G401 (cell line): ENCODE data around the gene RTP2. TPM values are rescaled to one million over a fixed set of nuclear protein-coding genes. Genes with fewer than 3 reads are reported as not detected.

ENCODE experiments used
- DNase-seq: peaks from one replicate; pipeline ENCODE4 v3.0.0-alpha.2; 2015; ENCODE audit warnings: low spot score
- in situ Hi-C: cut with HindIII; loops from 2 replicates; pipeline ENCODE4 v1.10.0; 2016; ENCODE audit warnings: low sequenced_read_pairs, mixed read lengths
- total RNA-seq: library from RNA; depleted of rRNA; stranded (reverse); fragments of >200 nt; shearing (Covaris generic); gene quantifications from 2 replicates; pipeline ENCODE4 v1.2.3, GENCODE V29; 2014

RTP2 gene
- total RNA-seq, 1 experiment from 2014 or later: not detected

DNA sequence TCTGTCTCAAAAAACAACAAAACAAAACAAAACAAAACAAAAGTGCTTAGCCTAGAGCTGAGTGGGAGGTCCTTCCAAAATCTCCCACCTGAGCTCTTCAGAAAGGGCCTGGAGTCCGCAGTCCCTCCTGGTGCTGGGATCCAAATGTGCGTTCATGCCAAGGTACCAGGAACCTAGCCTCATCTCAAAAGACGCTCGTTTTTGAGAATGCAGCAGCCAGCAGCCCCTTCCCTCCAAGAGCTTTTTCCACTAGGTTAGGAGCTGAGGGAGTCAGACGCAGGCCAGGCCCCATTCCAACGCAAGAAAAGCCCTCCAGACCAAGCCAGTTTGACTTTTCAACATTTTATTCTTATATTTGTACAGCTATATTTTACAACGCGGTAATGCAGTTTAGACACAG, 18.7 kb upstream of the RTP2 start:
- no peak for DNase-seq
- in situ Hi-C loops: no loop called here

DNA sequence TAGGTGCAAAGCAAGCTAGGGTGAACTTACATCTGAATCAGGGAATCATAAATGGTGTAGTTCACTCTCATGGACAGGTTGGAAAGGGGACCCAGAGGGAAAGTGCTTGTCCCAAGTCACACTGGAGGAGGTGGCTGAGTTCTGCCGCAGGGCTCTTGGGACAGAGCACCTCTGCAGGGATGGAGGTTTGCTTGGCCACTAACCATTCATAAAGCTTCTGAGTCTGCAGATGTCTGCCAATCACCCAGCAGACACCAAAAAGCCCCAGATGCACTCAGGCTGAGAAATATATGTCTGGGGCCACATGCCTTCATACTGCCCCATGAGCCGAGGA, 17.9 kb upstream of the RTP2 start:
- no peak for DNase-seq
- in situ Hi-C loops: no loop called here

DNA sequence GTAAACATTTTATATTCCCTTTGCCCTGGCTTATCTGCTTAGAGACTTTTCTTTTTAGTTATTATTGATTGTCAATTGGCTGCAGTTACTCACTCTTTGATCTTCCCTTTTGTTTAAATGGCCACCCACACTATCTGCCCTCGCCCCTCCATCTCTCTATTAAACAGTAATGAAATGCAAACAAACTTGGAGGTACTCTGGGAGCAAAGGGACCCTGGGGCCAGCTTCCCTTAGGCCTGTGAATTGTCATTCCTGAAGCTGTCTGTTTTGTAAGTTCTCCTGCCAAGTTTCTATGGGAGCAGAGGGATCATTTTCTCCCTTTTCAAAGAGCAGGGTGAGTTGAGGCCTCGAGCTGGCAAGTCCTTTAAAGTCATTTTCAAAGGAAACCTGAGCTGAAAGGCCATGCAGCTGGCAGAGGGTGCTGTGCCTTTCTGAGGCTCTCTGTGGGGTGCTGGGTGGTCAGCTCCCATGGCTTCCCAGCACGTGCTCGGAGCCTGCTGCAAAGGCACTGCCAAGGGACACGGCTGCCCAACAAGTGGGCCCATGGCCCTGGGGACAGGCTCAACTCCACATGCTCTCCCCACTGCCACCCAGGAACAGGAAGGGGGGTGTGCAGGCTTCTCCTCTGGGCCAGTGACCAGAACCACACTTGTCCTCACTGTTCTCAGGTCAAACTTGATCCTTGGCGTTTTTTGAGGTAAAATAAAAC, 17.4 kb upstream of the RTP2 start:
- in situ Hi-C loops: no loop called here
- DNase-seq: peak; percentile 41

DNA sequence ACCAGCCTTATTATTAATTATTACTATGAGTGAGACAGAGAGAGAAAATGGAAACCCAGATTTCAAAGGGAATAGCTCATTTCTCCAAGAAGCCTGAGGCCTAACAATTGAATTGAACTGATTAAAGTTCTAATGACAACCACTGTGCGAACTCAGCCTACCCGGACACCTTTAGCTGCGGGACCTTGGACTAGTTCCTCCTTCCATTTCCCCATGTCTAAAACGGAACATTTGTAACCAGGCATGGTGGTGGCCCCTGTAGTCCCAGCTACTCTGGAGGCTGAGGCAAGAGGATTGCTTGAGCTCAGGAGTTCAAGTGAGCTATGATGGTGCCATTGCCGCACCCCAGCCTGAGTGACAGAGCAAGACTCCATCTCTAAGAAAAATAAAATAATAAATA, 16.4 kb upstream of the RTP2 start:
- in situ Hi-C loops: no loop called here
- no peak for DNase-seq

DNA sequence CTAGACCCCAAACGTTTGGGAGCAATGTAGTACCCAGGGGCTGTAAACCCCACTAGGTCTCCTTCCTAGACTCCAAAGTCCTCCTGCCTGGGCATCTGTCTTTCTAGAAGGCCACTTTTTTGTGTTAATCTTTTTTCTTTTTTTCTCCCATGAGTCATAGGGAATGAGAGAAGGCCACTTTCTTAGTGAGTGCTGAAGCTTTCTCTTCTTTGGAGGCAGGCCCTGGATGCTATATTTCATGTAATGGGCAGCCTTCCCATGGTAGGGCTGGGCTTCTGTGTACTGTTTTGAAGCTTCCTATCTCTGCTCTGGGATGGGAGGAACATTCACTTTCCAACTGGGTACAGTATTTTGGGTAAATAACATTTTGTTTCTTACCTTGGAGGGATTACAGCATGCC, 15.2 kb upstream of the RTP2 start:
- in situ Hi-C loops: no loop called here
- no peak for DNase-seq

DNA sequence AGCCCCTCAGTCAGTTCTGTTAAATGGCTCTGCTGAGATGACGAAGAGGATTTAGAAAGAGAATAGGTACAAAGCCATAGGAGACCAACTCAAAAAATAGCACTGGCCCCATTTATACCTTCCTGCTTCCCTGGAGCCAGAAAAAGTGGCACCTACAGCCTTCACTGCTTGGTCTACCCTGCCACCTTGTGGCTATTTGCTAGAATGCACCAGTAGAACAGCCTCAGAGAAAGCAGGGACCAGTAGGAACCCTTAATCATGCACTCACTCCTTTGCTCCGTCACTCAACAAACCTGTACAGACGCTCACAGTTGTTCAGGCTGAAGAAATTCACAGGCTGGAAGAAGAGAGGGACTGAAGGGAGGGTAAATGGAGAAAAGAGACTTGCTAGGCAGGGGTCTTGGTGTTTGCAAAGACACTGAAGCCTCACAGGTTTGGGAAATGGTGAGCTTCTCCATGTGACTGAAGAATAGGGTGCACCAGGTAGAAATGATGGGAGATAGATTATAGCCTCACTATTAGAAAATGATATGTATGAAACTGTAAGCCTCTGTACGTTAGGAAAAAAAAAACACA, 12.1 kb upstream of the RTP2 start:
- in situ Hi-C loops: no loop called here

DNA sequence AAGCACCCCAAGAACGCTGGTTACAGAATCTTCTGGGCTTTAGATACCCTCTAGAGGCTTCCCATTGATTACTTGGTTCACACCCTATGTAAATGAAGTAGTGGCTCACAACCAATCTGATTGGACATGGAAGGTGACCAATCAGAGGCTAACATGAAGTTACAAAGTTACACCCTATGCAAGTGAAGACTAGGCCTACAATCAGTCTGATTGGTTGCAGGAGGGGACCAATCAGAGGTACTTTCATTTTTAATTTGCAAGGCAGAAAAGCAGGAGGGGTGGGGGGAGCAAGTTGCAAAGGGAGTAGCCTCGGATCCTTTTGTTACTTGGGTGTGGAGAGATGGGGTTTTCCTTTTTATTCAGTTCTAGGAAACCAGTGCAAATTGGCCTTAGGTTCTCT, 11.1 kb upstream of the RTP2 start:
- no peak for DNase-seq
- in situ Hi-C loops: no loop called here

More for the DNA sequence above, 12.1 kb upstream of the RTP2 start:
- DNase-seq: peak; percentile 88

DNA sequence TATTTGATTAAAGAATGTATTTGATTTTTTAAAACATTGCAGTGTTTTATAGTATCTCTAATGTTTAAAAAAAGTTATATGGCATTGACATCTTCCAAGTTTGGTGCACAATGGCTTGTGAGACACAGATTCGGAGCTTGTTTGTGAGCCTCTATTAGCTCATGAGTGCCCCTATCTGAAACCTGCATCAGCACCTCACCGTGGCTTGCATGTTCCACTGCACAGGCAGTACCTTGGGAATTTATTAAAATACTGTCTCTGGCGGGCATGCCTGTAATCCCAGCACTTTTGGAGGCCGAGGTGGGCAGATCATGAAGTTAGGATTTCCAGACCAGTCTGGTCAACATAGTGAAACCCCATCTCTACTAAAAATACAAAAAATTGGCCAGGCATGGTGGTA, 6.8 kb upstream of the RTP2 start:
- DNase-seq: no peak
- in situ Hi-C loops: no loop called here

DNA sequence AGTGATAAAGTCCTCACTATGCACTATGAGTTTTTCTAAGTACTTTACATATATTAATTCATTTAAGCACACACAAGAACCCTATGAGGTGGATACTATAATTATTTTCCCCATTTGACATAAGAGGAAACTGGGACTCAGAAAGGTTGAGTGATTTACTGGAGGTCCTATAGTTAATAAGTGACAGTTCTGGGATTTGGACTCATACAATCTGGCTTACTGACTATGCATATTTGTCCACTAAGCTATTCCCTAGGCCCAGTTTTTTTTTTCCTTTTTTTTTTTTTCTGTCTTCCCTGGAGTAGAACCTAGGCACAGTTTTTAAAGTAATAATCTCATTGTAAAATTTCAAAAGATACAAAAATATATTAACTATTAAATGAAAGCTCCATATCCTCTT, 6.3 kb upstream of the RTP2 start:
- DNase-seq: no peak
- in situ Hi-C loops: no loop called here

DNA sequence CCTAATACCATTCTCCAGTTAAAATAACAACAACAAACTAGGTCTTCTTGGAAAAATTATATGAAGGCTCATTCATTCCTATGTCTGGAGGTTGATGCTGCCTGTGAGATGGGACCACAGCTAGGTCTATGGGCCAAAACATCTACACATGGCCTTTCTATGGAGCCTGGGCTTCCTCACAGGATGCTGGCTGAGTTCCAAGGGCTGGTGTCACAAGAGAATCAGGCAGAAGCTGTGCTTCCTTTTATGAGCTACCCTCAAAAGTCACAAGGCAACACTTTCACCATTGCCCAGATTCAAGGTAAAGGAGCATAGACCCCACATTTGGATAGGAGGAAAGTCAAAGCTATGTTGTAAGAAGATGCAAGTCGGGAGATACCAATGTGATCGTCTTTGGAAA, 4.6 kb upstream of the RTP2 start:
- DNase-seq: no peak
- in situ Hi-C loops: no loop called here

DNA sequence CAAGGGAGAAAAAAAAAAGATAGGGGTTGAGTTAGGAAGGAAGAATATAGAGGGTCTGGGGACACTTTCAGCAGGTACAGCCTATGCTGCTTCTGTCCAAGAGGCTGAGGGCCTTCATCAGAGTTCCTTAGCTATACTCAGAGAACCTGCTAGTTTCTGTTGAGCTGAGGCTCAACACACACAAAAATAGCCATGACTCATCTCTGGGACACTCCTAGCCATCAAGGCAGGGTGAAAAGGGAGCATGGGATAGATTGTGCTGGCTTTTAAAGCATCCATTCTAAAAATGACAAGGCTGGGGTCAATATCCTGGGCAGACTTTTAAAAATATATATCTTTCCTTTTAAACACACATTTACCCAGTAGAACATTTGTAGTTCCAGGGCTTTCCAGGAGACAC, 2.8 kb upstream of the RTP2 start:
- in situ Hi-C loops: no loop called here
- DNase-seq: no peak

DNA sequence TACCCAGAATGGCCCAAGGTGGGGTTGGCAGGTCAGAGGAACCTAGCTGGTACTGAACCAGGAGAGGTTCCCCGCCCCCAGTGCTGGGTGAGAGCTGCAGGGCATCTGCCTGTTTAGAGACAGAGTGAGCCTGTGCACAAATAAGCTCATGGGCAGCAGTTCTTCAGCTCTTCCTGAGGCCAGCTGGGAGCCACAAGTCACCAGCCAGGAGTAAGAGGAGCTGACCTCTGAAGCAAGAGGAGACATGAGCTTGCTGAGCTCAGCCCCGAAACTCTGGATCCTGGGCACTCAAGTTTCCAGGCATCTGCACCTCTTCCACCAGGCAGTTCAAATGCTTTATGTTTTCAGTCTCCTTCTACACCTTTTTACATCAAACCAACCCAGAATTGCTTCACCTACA, 2.1 kb downstream of the RTP2 start:
- in situ Hi-C loops: no loop called here
- no peak for DNase-seq

DNA sequence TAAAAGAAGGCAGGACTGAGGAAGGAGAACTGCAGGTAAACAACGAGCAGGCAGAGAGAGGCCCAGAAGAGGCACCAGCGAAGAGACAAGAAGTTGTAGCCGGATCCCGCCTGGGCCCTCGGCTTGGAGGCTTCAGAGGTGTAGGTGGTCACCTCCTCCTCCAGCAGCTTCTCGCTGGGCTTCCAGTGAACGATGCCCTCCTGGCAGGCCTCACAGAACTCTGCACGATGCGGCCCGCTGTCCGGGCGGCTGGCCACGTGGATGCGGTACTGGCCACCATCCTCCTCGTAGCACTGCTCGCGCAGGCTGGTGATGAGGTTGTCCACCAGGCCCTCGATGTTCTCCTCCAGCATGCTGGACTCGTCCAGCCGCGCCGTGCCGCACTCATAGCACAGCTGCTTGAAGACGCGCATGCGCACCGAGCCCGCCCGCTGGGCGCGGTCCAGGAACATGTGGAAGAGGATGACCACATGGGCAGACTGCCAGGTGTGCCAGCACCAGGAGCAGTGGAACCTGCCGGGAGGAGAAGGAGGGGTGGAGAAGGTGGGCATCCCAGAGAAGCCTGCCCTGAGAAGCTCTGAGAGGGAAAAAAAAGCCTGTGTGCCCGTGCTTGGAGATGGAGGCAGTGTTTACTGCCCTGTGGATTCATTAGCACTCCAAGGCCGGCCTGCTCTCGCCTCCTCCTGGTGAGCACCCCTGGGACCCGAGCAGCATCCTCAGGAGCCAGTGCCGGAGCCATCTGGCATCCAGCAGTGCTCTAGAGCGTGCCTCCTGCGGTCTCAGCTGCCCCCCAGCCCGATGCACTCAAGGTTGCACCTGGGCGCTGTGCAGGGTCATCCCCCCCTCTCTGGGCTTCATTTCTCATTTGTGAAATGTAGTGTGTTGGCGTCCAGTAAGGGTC, 3.6 kb downstream of the RTP2 start:
- in situ Hi-C loops: loop anchor here (25.0 kb wide), 1 partner anchor 361 kb away; no protein-coding TSS in a partner anchor
- DNase-seq: no peak

DNA sequence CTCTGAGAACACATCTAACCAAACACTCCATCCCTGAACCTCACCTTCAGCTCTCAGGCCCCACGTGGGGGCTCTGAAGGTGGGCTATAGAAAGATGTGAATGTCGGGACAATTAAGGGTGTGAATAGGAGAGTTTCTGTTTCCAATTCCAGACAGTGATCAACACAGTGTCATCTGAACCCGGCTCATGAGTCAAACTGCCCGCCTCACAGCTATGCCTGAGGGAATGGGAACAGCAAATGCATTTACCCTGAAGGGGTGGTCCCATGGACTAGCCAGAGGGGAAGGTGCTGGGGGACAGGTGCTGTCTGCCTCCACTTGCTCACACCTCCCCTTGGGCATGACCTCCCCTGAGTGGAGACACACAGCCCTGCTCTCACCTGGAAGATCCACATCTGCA, 6.3 kb downstream of the RTP2 start:
- in situ Hi-C loops: loop anchor here (25.0 kb wide), 1 partner anchor 359 kb away; no protein-coding TSS in a partner anchor
- DNase-seq: no peak

DNA sequence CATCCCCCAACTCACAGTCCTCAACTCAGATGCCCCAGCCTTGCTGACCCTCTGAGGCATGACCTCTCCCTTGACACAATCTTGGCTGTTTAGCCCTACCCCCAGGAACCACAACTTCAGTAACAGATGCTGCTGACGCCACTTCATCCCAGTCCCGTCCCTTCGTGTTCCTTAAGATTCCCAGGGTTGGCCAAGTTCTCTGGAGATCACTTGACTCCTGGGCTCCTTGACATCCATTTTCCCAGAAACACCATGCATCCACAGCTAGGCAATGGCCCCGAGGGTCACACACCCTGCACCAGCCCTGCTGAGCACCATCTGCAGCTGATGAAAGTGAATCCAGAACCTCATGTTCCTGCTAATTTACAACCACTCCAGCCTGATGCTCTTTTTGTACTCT, 6.9 kb downstream of the RTP2 start:
- no peak for DNase-seq
- in situ Hi-C loops: loop anchor here (25.0 kb wide), 1 partner anchor 358 kb away; no protein-coding TSS in a partner anchor

DNA sequence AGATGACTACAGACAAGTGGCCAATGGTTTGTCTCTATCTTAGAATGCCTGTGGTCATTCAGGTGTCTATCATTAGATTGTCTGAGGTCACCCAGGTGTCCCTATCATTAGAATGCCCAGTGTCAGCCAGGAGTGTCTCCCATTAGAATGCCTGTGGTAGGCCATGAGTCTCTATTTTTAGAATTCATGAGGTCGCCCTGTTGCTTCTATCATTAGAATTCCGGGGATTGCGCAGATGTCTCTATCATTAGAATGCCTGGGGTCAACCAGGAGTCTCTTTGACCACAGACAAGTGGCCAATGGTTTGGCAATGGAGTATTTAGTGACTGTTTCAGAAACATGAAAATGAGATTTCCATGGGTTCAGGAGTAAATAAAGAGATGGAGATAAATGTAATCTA, 7.6 kb downstream of the RTP2 start:
- no peak for DNase-seq
- in situ Hi-C loops: loop anchor here (25.0 kb wide), 1 partner anchor 358 kb away; no protein-coding TSS in a partner anchor

DNA sequence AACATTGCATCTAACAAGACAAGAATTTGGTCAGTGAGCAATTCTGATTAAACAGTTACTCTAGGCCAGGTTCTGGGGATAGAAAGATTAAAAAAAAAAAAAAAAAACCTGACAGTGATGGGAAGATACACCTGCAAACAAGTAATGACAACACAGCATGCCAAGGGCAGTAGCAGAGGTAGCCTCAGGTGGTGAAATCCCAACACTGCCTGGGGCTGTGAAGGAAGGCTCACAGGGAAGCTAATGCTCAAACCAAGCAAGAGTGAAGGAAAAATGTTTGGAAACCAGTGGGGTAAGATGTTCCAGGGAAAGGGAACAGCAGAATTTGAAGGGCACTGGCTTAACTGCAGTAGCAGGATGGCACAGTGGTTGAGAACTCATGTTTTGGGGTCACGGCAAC, 8.9 kb downstream of the RTP2 start:
- in situ Hi-C loops: loop anchor here (25.0 kb wide), 1 partner anchor 356 kb away; no protein-coding TSS in a partner anchor
- no peak for DNase-seq

DNA sequence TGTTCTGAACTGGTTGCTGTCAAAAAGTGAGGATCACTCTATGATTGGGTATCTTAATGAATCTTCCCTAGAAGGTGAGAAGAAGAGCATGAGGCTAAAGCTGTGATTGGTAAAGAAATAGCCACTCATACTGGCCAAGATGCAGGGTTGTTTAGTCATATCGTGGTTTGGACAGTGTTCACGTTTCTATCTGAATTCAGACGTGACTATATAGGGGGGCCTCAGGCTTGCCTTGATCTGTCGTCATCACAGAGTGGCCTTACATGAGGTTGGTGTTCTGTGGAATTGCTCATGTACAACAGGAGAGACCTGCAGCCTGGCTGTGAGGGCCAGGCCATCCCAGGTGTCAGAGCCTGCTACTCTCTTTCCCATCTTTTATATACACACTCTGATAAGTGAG, 12.4 kb downstream of the RTP2 start:
- no peak for DNase-seq
- in situ Hi-C loops: loop anchor here (25.0 kb wide), 1 partner anchor 353 kb away; no protein-coding TSS in a partner anchor

DNA sequence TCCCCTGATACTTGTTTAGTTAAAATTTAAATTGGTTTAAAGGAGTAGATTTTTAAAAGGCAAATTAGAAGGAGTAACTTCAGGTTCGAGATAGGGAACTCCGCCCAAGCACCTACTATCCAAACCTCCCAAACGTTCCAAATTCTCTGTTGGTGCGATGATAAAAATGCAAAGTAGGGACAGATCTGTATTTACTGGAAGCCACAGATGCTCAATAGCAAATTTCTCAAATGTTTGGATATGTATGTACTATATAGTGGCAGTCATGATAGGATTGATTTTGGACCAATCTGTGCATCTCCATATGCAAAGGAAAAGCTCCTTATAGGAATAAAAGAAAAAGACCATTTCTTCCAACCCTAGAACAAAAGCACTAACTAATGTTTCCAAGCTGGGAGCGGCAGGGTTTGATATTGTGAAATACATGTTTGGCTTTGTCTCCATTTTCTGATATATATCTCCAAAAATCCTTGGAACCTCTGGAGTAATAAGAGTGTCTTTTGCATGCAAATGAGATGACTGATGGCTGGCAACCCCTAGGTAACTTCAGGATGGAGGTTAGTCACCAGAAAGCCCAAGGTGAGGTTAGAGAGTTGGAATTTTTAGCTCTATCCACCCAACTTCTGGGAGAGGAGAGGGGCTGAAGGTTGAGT, 15.6 kb downstream of the RTP2 start:
- DNase-seq: no peak
- in situ Hi-C loops: loop anchor here (25.0 kb wide), 1 partner anchor 349 kb away; no protein-coding TSS in a partner anchor
